Fibroblast of lung (primary cell): ENCODE results near the gene WWOX. TPM values are rescaled to one million over a fixed set of nuclear protein-coding genes. Genes with fewer than 3 reads are reported as not detected.

Experiments used
- DNase-seq, 2 donors: peaks; one replicate each; pipeline versions ENCODE4 v3.0.0 to v3.0.0-alpha.2; 2010; ENCODE audit warnings: low read depth in 2 of 2
- H2AFZ ChIP-seq: 2 replicates; pipeline ENCODE4 v1.5.1; 2012; ENCODE audit warnings: low read length, control low read depth, inconsistent platforms
- H3K27ac ChIP-seq: 2 replicates; pipeline ENCODE4 v1.5.1; 2011; ENCODE audit warnings: low read length, control low read depth; ENCODE audit not compliant: insufficient read depth
- H3K27me3 ChIP-seq: 2 replicates; pipeline ENCODE4 v1.5.1; 2011; ENCODE audit warnings: mild to moderate bottlenecking, low read length; ENCODE audit not compliant: control insufficient read depth, insufficient read depth
- H3K36me3 ChIP-seq: 2 replicates; pipeline ENCODE4 v1.5.1; 2011; ENCODE audit warnings: low read length; ENCODE audit not compliant: control insufficient read depth, insufficient read depth
- H3K4me1 ChIP-seq: 2 replicates; pipeline ENCODE4 v1.5.1; 2011; ENCODE audit warnings: low read length; ENCODE audit not compliant: control insufficient read depth, insufficient read depth; ENCODE audit errors: extremely low read depth
- H3K4me2 ChIP-seq: 2 replicates; pipeline ENCODE4 v1.5.1; 2011; ENCODE audit warnings: low read length, control low read depth; ENCODE audit not compliant: insufficient read depth; ENCODE audit errors: extremely low read depth
- H3K4me3 ChIP-seq, 4 experiments: fragments of 200-600 bp in 1 of 4; sonication (generic) in 1 of 4; replicated peaks in 1 of 4; 2 replicates each; pipeline ENCODE4 v1.5.1; 2011 to 2016; ENCODE audit warnings: low read length in 4 of 4, low read depth in 3 of 4, mild to moderate bottlenecking in 3 of 4, control low read depth in 2 of 4, inconsistent platforms in 1 of 4, mixed read lengths in 1 of 4; ENCODE audit not compliant: insufficient read depth in 1 of 4; ENCODE audit errors: control extremely low read depth in 1 of 4
- H3K79me2 ChIP-seq: 2 replicates; pipeline ENCODE4 v1.5.1; 2012; ENCODE audit warnings: mild to moderate bottlenecking, low read length, inconsistent platforms; ENCODE audit not compliant: control insufficient read depth, insufficient read depth
- H3K9ac ChIP-seq: 2 replicates; pipeline ENCODE4 v1.5.1; 2011; ENCODE audit warnings: mild to moderate bottlenecking, low read length, control low read depth; ENCODE audit not compliant: insufficient read depth
- H3K9me3 ChIP-seq: 2 replicates; pipeline ENCODE4 v1.5.1; 2012; ENCODE audit warnings: low read depth, low read length; ENCODE audit not compliant: control insufficient read depth, insufficient read depth
- H4K20me1 ChIP-seq: 2 replicates; pipeline ENCODE4 v1.5.1; 2011; ENCODE audit warnings: low read length; ENCODE audit not compliant: control insufficient read depth, insufficient read depth; ENCODE audit errors: extremely low read depth
- EZH2 ChIP-seq: IDR thresholded peaks from 2 replicates; pipeline ENCODE4 v1.5.1; 2012; ENCODE audit warnings: low read length, control low read depth, mild to moderate bottlenecking; ENCODE audit errors: missing control alignments
- polyA plus RNA-seq, 2 donors: library from polyadenylated mRNA; depleted of rRNA in 1 of 2; stranded (reverse) in 1 of 2; unstranded in 1 of 2; fragments of >200 nt; gene quantifications; 2 replicates each; pipeline ENCODE4 v1.2.1, GENCODE V29; 2011 to 2012; ENCODE audit warnings: missing spikeins in 1 of 2
- total RNA-seq: library from RNA; depleted of rRNA; stranded (reverse); fragments of >200 nt; gene quantifications from 2 replicates; pipeline ENCODE4 v1.2.1, GENCODE V29; 2014
- TF ChIP-seq, protein P1 (sequence below), 2 donors: IDR thresholded peaks in 1 of 2; conservative IDR thresholded peaks in 1 of 2; 1 replicate in 1 of 2; 2 replicates in 1 of 2; pipeline ENCODE4 v1.5.1; 2011 to 2012; ENCODE audit warnings: low read length in 2 of 2, control low read depth in 1 of 2, inconsistent platforms in 1 of 2, low read depth in 1 of 2, mild to moderate bottlenecking in 1 of 2

Gene WWOX
- total and polyA plus RNA-seq, 2 donors (not counting 1 experiment from before 2014, with no cell fraction given): 5.6 to 16.3 TPM

DNA sequence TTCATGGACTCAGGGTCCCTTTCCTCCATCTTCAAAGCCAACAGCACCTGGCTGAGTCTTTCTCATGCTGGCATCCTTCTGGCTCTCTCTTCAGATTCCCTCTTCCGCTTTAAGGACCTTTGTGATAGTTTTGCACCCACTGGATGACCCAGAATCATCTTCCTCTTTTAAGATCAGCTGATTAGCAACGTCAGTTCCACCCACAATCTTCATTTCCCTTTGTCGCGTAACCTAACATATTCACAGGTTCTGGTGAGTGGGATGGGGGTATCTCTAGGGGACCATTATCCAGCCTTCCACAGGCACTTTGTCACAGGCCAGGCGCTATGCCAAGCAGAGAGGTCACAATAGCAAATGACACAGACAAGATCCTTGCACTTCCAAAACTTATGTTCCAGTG lies 907.3 kb downstream of the WWOX start:
- Histone ChIP-seq H2AFZ (no peak overlapping the region), H3K9ac (no peak overlapping the region), H3K4me2 (no peak overlapping the region), H4K20me1 (no peaks in the 10 kb centered on the region), H3K27ac (no peak overlapping the region), H3K27me3 (no peaks in the 10 kb centered on the region), H3K4me1 (no peaks in the 10 kb centered on the region), H3K4me3 (no peak overlapping the region), H3K9me3 (no peaks in the 10 kb centered on the region), H3K36me3 (no peaks in the 10 kb centered on the region), H3K79me2 (no peaks in the 10 kb centered on the region)
- no peak for DNase-seq
- TF ChIP-seq, protein P1, sequence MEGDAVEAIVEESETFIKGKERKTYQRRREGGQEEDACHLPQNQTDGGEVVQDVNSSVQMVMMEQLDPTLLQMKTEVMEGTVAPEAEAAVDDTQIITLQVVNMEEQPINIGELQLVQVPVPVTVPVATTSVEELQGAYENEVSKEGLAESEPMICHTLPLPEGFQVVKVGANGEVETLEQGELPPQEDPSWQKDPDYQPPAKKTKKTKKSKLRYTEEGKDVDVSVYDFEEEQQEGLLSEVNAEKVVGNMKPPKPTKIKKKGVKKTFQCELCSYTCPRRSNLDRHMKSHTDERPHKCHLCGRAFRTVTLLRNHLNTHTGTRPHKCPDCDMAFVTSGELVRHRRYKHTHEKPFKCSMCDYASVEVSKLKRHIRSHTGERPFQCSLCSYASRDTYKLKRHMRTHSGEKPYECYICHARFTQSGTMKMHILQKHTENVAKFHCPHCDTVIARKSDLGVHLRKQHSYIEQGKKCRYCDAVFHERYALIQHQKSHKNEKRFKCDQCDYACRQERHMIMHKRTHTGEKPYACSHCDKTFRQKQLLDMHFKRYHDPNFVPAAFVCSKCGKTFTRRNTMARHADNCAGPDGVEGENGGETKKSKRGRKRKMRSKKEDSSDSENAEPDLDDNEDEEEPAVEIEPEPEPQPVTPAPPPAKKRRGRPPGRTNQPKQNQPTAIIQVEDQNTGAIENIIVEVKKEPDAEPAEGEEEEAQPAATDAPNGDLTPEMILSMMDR (conservative IDR thresholded peaks at IDR 0.05 in 1 of 2, IDR thresholded peaks at IDR 0.05 in 1 of 2; ENCODE audit: low read depth in 1 of 2, low read length in 2 of 2): no peak

DNA sequence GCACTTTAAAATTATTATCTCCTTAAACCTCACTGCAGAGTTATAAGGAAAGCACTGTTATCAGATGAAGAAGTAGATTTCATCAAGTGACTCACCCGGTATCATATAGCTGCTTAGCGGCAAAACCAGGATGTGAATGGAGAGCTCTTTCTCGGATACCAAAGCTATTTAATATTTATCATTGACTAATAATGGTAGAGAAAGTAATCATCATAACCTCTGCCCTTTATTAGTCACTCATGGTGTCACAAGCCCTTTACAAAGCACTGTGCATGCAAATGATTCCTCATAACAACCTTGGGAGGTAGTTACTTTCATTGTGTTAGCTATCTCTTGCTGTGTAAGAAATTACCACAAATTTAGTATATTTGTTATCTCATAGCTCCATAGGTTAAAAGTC lies 908.2 kb downstream of the WWOX start:
- H3K9me3 ChIP-seq: no peaks in the 10 kb centered on the region
- H2AFZ ChIP-seq: no peak overlapping the region
- TF ChIP-seq, protein P1 (conservative IDR thresholded peaks at IDR 0.05 in 1 of 2, IDR thresholded peaks at IDR 0.05 in 1 of 2; ENCODE audit: low read depth in 1 of 2, low read length in 2 of 2): no peak
- TF ChIP-seq EZH2: no peak
- no peak overlapping the region for H3K4me3 ChIP-seq
- no peak overlapping the region for H3K27ac ChIP-seq
- no peaks in the 10 kb centered on the region for H4K20me1 ChIP-seq
- H3K79me2 ChIP-seq: no peaks in the 10 kb centered on the region
- no peaks in the 10 kb centered on the region for H3K36me3 ChIP-seq
- H3K9ac ChIP-seq: no peak overlapping the region
- H3K4me1 ChIP-seq: no peaks in the 10 kb centered on the region
- no peaks in the 10 kb centered on the region for H3K27me3 ChIP-seq
- DNase-seq: no peak
- H3K4me2 ChIP-seq: no peak overlapping the region

DNA sequence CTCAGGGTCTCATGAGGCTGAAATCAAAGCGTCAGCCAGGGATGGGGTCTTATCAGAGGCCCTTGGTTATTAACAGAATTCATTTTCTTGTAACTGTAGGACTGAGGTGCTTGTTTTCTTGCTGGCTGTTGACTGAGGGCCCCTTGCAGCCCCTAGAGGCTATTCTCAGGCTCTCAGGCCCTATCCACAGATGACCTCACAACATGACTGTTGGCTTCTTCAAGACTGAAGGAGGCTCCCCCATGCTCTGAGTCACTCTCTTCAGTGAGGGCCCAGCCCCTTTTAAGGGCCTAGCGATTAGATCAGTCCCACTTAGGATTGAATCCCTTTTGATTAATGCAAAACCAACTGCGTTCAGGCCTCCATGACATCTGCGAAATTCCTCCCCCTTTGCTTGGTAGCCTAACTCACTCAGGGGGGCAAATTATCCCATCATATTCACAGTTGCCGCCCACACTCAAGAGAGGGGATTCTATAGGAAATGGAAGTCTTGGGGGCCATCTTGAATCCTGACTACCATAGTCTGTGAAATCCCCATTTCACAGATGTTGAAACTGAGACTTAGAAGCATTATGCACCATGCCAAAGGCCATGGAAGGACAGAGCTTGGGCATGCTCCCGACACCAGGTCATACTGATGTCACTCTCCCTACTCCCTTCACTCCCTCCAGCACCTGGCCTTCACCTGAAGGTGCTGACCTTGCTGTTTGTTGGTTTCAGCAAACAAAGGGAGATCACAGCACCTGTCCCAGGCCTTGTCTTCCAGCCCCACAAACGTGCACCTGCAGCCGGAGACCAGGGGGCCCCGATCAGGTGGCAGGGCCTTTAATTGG lies 908.8 kb downstream of the WWOX start:
- no peak overlapping the region for H3K4me2 ChIP-seq
- H4K20me1 ChIP-seq: no peaks in the 10 kb centered on the region
- no peak overlapping the region for H2AFZ ChIP-seq
- H3K79me2 ChIP-seq: no peaks in the 10 kb centered on the region
- no peak overlapping the region for H3K9ac ChIP-seq
- TF ChIP-seq, protein P1 (conservative IDR thresholded peaks at IDR 0.05 in 1 of 2, IDR thresholded peaks at IDR 0.05 in 1 of 2; ENCODE audit: low read depth in 1 of 2, low read length in 2 of 2): no peak
- no peak for TF ChIP-seq EZH2
- H3K9me3 ChIP-seq: no peaks in the 10 kb centered on the region
- no peak overlapping the region for H3K27ac ChIP-seq
- no peaks in the 10 kb centered on the region for H3K36me3 ChIP-seq
- no peak overlapping the region for H3K4me3 ChIP-seq
- no peaks in the 10 kb centered on the region for H3K27me3 ChIP-seq
- no peak for DNase-seq
- H3K4me1 ChIP-seq: no peaks in the 10 kb centered on the region
